Activated CD4-positive, CD25-positive, alpha-beta regulatory T cell treated with anti-CD3 and anti-CD28 coated beads, Interleukin-2, amount 50 U/mL, for 16 hours (primary cell): ENCODE results near the gene CFAP74.
"Not testable (repeated sequence)": the region's sequence is repeated elsewhere in the genome, so short reads cannot be mapped to it uniquely, and the experiment has no call there.

Experiments used
- DNase-seq: peaks from one replicate; pipeline ENCODE4 v3.0.0-alpha.2; 2020; ENCODE audit warnings: low read depth, low spot score

Gene CFAP74

DNA sequence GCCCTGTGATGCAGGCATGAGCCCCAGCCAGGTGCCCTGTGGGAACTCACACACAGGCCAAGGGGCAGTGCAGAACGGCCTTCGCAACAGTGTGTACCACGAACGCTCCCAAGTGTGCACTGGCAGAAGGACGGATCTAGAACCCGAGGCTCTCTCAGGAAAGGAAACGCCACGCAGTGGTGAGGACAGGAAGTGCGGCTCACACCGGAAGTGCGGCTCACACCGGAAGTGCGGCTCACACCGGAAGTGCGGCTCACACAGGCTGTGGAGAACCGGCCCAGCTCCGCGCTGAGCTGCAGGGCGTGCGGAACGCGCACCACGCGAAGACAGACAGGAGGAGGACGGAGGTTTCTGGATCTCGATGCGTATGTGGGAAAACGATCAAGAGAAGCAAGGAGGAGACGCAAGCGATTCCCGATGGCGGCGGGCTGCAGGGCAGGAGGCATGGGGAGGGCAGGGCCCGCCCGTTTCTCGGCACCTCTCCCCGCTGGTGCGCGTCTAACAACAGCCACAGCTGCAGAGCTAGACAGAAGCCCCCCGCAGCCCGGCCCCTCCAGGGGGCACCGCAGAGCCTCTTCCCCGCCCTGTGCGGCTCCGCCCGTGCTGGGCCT lies 48.6 kb downstream of the CFAP74 start:
- no peak for DNase-seq

- no peak for DNase-seq
These were observed 49.6 kb downstream of the CFAP74 start for GRCh38 chr1:1954015-1954414.

- no peak for DNase-seq
These were observed 52.6 kb downstream of the CFAP74 start for GRCh38 chr1:1950940-1951339.

- DNase-seq = no peak
These were observed 54.8 kb downstream of the CFAP74 start for GRCh38 chr1:1948783-1949182.

GRCh38 chr1:1947493-1947892 lies 56.1 kb downstream of the CFAP74 start:
- no peak for DNase-seq

- no peak for DNase-seq
These were observed 57.0 kb downstream of the CFAP74 start for GRCh38 chr1:1946540-1946939.

- no peak for DNase-seq
These were observed 57.7 kb downstream of the CFAP74 start for GRCh38 chr1:1945782-1946393.

GRCh38 chr1:1943834-1944570 lies 59.6 kb downstream of the CFAP74 start:
- DNase-seq = no peak

DNA sequence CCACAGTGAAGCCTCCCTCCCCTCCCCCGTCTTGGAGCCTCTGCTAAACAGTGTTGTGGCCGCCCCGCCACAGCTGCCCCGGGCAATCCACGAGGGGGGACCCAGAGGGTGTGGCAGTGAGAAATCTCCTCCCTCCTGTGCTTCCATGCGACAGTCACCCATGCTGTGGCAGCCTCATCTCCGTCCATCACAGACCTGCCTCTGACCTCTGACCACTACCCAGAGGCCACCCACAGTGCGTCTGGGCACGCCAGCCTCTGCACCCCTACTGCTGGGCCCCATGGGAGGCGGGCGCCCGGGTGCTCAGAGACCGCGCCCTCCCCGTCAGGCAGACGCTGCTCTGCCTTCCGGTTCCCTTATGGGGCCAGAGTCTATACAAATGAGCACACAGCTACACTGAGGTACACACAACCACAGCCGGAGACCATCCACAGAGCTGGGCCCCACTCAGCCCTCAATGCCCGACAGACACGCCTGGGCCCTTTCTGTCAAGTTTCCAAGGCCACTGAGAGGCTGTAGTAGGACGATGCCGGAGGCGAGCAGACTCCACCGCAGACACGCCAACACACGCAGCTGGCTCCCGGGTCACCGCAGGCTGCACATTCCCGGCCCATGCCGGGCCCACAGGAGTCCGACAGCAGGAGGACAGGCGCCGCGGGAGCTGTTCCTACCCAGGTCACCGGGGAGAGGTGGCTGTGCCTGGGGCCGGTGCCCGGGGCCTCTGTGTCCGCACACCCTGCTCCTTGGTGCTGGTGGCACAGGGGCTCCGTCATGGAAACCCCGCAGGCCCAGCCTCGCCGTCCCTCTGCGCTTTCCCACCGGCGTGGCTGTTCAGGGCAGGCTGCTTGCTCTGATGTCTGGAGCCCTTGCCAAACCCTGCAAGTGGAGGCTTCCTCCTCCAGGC lies 60.6 kb downstream of the CFAP74 start:
- no peak for DNase-seq

GRCh38 chr1:1941868-1942752 lies 61.5 kb downstream of the CFAP74 start:
- DNase-seq = no peak

DNA sequence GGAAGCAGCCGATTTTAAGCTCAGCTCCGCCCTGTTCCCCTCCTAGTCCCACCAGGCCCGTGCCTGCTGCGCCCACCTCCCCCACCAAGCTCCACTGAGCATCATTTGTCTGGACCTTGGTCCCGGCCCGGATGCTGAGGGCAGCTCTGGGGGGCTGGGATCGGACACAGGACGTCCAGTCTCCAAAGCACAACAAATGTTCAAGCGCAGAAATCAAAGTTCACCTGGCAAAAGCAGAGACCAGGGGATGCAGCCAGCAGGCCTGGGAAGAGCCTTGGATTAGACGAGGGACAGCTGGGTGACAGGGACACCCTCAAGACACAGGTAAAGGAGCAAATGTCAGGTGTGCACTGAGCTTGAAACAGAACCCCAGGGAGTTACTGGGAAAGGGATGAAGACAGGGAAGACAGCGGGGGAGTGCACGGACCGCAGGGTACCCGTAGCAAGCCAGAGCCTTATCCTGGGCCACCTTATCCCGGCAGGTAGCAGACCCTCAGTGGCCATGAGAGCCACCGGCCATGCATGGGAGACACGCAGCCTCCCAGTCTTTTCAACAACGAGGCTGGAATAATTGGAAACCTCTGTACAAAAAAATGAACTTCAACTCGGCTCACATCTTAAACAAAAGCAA lies 62.3 kb downstream of the CFAP74 start:
- DNase-seq = no peak

DNA sequence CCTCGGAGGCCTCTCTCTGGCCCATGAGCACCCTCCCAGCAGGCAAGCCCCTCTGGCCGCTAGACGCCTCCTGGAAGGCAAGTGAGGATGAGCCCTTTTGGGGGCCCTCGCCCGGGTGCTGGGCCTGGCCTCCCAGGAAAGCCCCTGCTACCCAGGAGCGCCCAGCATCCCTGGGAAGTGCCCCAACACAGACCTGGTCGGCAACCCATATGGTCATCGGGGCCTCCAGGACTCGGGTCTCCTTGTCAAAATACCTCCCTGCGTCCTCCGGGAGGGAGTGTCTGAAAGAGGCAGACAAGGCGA lies 63.5 kb downstream of the CFAP74 start:
- DNase-seq = no peak

GRCh38 chr1:1939296-1940122 lies 64.1 kb downstream of the CFAP74 start:
- DNase-seq = no peak

GRCh38 chr1:1938613-1939295 lies 64.8 kb downstream of the CFAP74 start:
- no peak for DNase-seq

DNA sequence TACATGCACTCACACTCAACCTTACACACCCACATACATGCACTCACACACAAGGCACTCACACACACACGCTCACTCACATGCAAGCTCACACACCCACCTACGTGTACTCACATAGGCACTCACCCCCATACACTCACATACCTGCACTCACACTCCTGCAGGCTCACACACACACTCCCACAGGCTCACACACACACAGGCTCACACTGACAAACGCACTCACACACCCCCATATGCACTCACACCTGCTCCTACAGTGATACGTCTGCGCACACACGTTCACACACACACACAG lies 65.4 kb downstream of the CFAP74 start:
- no peak for DNase-seq

GRCh38 chr1:1937549-1938275 lies 65.9 kb downstream of the CFAP74 start:
- no peak for DNase-seq

GRCh38 chr1:1937061-1937460 lies 66.5 kb downstream of the CFAP74 start:
- DNase-seq = no peak

DNA sequence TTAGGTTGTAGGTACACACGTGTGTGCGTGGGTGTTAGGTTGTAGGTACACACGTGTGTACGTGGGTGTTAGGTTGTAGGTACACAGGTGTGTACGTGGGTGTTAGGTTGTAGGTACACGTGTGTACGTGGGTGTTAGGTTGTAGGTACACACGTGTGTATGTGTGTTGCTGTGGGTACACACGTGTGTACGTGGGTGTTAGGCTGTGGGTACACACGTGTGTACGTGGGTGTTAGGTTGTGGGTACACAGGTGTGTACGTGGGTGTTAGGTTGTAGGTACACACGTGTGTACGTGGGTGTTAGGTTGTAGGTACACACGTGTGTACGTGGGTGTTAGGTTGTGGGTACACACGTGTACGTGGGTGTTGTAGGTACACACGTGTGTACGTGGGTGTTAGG lies 68.7 kb downstream of the CFAP74 start:
- not testable (repeated sequence) for DNase-seq
